ENCODE results near the gene VWA5B1.
A peak's percentile ranks its signal among the peaks of the same experiment; 100 is the strongest.

Gene VWA5B1

DNA sequence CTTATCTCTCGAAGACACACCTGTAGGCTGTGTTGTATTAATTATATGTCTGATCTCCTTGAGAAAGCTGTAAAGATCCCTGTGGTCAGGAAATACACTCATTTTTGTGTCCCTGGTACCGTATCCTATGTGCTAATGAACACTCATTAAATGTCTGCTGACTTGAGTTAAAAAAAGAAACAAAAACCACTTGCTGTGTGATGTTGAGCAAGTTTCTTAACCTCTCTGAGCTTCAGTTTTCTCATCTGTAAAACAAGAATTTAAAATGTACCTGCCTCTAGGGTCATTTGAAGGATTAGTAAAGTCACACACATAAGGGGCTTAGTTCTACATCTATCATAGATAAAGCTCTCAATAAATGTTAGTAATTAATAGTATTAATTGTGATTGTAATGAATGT, 91.3 kb downstream of the VWA5B1 start:
- Histone ChIP-seq H3K36me3 (replicated peaks; ENCODE audit: low read depth, low read length) (no peaks in the 10 kb centered on the region), H3K27ac (ENCODE audit: low read length) (no peak overlapping the region; the same call in 1 of the 2 replicates), H3K4me1 (ENCODE audit: low read length) (peaks cover 67% of the 10 kb centered on the region), H3K4me3 (ENCODE audit: low read length) (no peak overlapping the region), H3K79me2 (ENCODE audit: low read length) (no peaks in the 10 kb centered on the region), H3K9me3 (ENCODE audit: insufficient read depth, low read length) (no peaks in the 10 kb centered on the region), H3K4me2 (ENCODE audit: low read length) (peak overlapping the region; percentile 10; the same call in 1 of the 2 replicates), H4K20me1 (ENCODE audit: insufficient read depth, low read length) (no peaks in the 10 kb centered on the region), H3K9ac (ENCODE audit: low read length) (no peak overlapping the region), H3K27me3 (ENCODE audit: low read depth, low read length) (peaks cover 3% of the 10 kb centered on the region; the same call in 1 of the 2 replicates), H2AFZ (ENCODE audit: low read depth, low read length) (no peak overlapping the region)
- TF ChIP-seq EZH2phosphoT487 (IDR thresholded peaks at IDR 0.05; ENCODE audit: low read depth), result no peak
- no peak for TF ChIP-seq CTCF (IDR thresholded peaks at IDR 0.05; ENCODE audit: low read depth, low read length)

DNA sequence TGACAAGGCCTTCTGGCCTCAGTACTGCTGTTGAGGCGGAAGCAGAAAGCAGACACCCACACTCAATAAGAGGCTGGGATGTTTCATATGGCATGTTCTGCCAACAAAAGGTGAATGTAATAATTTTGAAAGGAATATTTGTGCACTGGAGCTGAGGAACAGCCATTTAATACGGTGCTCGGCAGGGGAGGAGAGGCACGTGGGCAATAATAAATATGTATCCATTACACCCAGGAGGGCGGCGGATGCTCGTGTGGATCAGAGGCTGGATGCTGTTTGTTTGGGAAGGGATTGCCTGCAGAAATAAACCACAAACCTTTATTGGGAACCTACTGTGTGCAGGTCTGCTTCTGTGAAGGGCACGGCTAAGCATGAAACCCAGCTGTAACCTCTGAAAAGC, 92.0 kb downstream of the VWA5B1 start:
- H3K4me1 ChIP-seq (ENCODE audit: low read length), result peaks cover 63% of the 10 kb centered on the region
- H3K4me3 ChIP-seq (ENCODE audit: low read length), result no peak overlapping the region
- H3K36me3 ChIP-seq (replicated peaks; ENCODE audit: low read depth, low read length), result no peaks in the 10 kb centered on the region
- H4K20me1 ChIP-seq (ENCODE audit: insufficient read depth, low read length), result no peaks in the 10 kb centered on the region
- TF ChIP-seq CTCF (IDR thresholded peaks at IDR 0.05; ENCODE audit: low read depth, low read length) (no peak), EZH2phosphoT487 (IDR thresholded peaks at IDR 0.05; ENCODE audit: low read depth) (no peak)
- no peaks in the 10 kb centered on the region for H3K79me2 ChIP-seq (ENCODE audit: low read length)
- H3K27me3 ChIP-seq (ENCODE audit: low read depth, low read length), result peaks cover 7% of the 10 kb centered on the region; the same call in 1 of the 2 replicates
- H3K9me3 ChIP-seq (ENCODE audit: insufficient read depth, low read length), result no peaks in the 10 kb centered on the region
- H2AFZ ChIP-seq (ENCODE audit: low read depth, low read length), result no peak overlapping the region
- H3K27ac ChIP-seq (ENCODE audit: low read length), result no peak overlapping the region
- H3K9ac ChIP-seq (ENCODE audit: low read length), result no peak overlapping the region
- no peak overlapping the region for H3K4me2 ChIP-seq (ENCODE audit: low read length)

- H3K9me3 ChIP-seq (ENCODE audit: insufficient read depth, low read length), result no peaks in the 10 kb centered on the region
- TF ChIP-seq CTCF (IDR thresholded peaks at IDR 0.05; ENCODE audit: low read depth, low read length) (no peak), EZH2phosphoT487 (IDR thresholded peaks at IDR 0.05; ENCODE audit: low read depth) (no peak)
- no peaks in the 10 kb centered on the region for H3K79me2 ChIP-seq (ENCODE audit: low read length)
- H4K20me1 ChIP-seq (ENCODE audit: insufficient read depth, low read length), result no peaks in the 10 kb centered on the region
- H3K27me3 ChIP-seq (ENCODE audit: low read depth, low read length), result peaks cover 8% of the 10 kb centered on the region; the same call in 1 of the 2 replicates
- no peaks in the 10 kb centered on the region for H3K36me3 ChIP-seq (replicated peaks; ENCODE audit: low read depth, low read length)
- no peak overlapping the region for H3K4me3 ChIP-seq (ENCODE audit: low read length)
- no peak overlapping the region for H3K27ac ChIP-seq (ENCODE audit: low read length)
- peaks cover 61% of the 10 kb centered on the region for H3K4me1 ChIP-seq (ENCODE audit: low read length)
- no peak overlapping the region for H3K4me2 ChIP-seq (ENCODE audit: low read length)
- H3K9ac ChIP-seq (ENCODE audit: low read length), result no peak overlapping the region
- H2AFZ ChIP-seq (ENCODE audit: low read depth, low read length), result no peak overlapping the region
Observed at GRCh38 chr1:20383631-20384030, 93.0 kb downstream of the VWA5B1 start.

- no peak overlapping the region for H3K4me3 ChIP-seq (ENCODE audit: low read length)
- H3K36me3 ChIP-seq (replicated peaks; ENCODE audit: low read depth, low read length), result no peaks in the 10 kb centered on the region
- no peaks in the 10 kb centered on the region for H4K20me1 ChIP-seq (ENCODE audit: insufficient read depth, low read length)
- H3K27ac ChIP-seq (ENCODE audit: low read length), result no peak overlapping the region
- H3K4me2 ChIP-seq (ENCODE audit: low read length), result no peak overlapping the region
- H3K27me3 ChIP-seq (ENCODE audit: low read depth, low read length), result peaks cover 8% of the 10 kb centered on the region; the same call in 1 of the 2 replicates
- no peaks in the 10 kb centered on the region for H3K9me3 ChIP-seq (ENCODE audit: insufficient read depth, low read length)
- TF ChIP-seq CTCF (IDR thresholded peaks at IDR 0.05; ENCODE audit: low read depth, low read length) (no peak), EZH2phosphoT487 (IDR thresholded peaks at IDR 0.05; ENCODE audit: low read depth) (no peak)
- H3K9ac ChIP-seq (ENCODE audit: low read length), result no peak overlapping the region
- no peaks in the 10 kb centered on the region for H3K79me2 ChIP-seq (ENCODE audit: low read length)
- H2AFZ ChIP-seq (ENCODE audit: low read depth, low read length), result no peak overlapping the region
- peaks cover 41% of the 10 kb centered on the region for H3K4me1 ChIP-seq (ENCODE audit: low read length)
Observed at GRCh38 chr1:20385630-20386029, 95.0 kb downstream of the VWA5B1 start.
